Sigmoid colon (tissue), 4 donors: Measurements from ENCODE around the gene ABO.

ENCODE experiments used
- CTCF ChIP-seq, 4 experiments: fragments of 450-650 bp in 3 of 4; fragments of 200-600 bp in 1 of 4; IDR thresholded peaks; one replicate each; pipeline ENCODE4 v1.5.1; 2016 to 2019; ENCODE audit warnings: antibody characterized with exemption in 4 of 4, mild to moderate bottlenecking in 3 of 4, moderate library complexity in 2 of 4
- POLR2AphosphoS5 ChIP-seq, 4 donors: sonication (generic); formaldehyde crosslinking; IDR thresholded peaks; one replicate each; pipeline ENCODE4 v1.6.1; 2017; ENCODE audit warnings: antibody characterized with exemption in 4 of 4

DNA sequence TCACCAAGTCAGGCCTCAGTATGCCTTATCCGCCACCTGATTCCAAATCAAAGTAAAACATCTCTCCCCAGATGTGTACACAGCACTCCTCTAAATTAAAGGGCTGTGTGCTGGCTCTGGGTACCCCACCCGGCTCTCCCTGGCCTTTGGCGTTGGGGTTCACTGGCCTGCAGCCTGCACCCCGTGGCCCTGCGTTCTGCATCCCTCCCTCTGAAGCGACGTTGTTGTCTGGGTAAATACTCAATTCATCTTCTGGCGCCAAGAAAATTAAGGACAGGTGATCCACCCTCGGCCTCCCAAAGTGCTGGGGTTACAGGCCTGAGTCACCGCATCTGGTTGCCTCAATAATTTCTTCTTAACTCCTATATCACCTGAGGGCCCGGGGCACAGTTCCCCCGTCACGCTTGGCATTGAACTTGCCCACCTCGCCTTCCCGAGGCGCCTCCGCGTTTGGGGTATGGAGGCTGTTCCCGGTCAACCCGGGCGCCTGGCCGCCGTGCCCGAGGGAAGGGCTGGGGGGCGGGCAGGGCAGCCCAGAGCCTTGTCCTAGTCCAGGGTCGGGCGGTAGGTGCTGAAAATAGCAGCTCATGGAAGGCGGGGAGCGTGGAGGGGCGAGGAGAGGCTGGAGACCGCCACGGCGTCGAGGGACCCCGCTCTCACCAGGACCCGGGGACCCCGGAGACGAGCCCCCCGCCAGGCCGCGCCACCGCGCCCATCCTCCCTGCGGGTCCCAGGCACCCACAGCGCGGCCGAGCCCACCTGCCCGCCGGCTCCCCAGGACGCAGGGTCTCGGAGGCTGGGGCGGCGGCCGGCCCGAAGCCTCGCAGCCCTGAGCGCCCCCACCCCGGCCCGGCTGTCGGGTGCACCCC, 531 bp downstream of the ABO start:
- TF ChIP-seq CTCF (IDR thresholded peaks at IDR 0.05), result no peak
- TF ChIP-seq POLR2AphosphoS5 (IDR thresholded peaks at IDR 0.05), result no peak
